Activated CD4-positive, alpha-beta T cell treated with anti-CD3 and anti-CD28 coated beads, Interleukin-2, amount 50 U/mL, for 48 hours (primary cell): ENCODE measurements around the gene LEFTY1.
"Not testable (repeated sequence)": the region's sequence is repeated elsewhere in the genome, so short reads cannot be mapped to it uniquely, and the experiment has no call there.

Experiments used
- DNase-seq, 2 experiments: peaks; one replicate each; pipeline ENCODE4 v3.0.0-alpha.2; 2020

LEFTY1 gene

GRCh38 chr1:225845571-225846259, 43.2 kb downstream of the LEFTY1 start:
- DNase-seq: peak; percentile 40 to 47

DNA sequence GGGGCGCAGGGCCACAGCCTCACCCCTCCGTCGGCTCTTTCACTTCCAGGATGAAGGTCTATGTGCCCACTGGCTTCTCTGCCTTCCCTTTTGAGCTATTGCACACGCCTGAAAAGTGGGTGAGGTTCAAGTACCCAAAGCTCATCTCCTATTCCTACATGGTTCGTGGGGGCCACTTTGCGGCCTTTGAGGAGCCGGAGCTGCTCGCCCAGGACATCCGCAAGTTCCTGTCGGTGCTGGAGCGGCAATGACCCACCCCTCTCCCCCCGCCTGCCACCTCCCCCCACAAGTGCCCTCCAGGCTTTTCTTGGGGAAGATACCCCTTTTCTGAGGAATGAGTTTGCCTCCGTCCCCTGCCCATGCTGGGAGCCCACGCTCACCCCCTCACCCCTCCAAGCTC, 43.8 kb downstream of the LEFTY1 start:
- DNase-seq: no peak

- DNase-seq: no peak
These were observed 44.5 kb downstream of the LEFTY1 start for GRCh38 chr1:225844236-225845061.

GRCh38 chr1:225843426-225843795, 45.5 kb downstream of the LEFTY1 start:
- DNase-seq: no peak

GRCh38 chr1:225842788-225843425, 46.0 kb downstream of the LEFTY1 start:
- no peak for DNase-seq

DNA sequence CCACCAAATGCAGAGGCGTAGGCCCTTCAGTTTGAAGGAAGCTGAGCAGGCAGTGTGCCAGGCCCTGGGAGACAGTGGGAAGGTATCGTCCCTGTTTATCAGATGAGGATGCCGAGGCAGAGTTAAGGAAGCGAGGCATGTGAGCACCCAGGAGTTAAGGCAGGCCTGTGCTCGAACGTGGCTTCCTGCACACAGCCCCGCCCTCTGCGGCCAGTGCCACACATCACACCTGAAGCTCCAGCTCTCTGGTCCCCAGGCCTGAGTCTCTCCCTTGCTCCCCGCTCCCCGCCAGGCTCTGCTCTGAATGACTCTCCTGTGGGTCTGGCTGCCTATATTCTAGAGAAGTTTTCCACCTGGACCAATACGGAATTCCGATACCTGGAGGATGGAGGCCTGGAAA, 46.9 kb downstream of the LEFTY1 start:
- no peak for DNase-seq

DNA sequence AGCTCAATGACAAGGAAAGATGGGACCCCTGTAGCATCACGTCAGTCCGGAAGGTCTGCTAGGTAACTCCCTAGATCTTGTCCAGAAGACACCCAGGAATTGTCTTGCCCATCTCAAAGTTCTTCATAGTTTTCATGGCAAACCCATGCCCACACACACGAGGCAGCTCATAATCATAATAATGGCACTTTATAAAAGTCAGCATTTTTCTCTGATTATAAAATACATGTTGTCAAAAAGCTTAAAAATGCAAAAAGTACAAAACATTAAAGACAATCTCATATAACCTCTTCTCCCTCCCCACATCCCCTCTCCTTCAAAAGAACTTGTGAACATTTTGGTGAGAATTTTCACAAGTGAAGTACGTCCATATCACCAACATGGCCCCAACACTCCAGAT, 48.2 kb downstream of the LEFTY1 start:
- DNase-seq: no peak

DNA sequence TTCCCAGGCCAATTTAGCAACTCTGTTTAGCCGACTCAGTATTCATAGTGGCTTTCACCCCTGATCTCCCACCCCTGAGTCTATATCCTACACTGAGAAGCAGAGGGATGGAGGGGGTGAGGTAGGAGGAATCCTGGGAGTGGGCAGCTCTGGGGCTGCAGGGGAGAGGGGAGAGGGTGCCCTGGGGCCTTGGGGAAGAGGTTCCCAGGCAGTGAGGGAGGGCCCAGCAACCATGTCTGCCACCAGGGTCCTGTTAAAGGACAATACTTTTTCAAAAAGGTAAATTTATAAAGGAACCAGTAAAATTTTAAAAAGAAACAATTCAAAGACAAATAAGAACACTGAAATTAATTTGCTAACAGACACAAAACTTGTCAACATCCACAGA, 48.7 kb downstream of the LEFTY1 start:
- no peak for DNase-seq

DNA sequence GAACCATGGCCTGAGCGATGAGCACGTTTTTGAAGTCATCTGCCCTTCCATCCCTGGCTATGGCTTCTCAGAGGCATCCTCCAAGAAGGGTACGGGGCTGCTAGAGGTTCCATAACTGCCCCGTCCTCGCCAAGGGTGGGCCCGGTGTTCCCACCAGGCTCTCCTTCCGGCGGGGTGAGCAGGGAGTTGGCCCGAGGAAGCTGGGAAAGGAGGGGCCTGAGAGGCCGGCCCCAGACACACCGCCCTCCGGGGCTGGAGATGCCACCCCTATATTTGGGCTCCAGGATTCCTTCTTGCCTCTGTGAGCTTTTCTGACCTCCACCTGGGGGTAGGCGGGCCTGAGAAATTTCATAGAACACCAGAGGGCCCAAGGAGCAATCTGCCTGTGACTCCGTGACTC, 50.2 kb downstream of the LEFTY1 start:
- DNase-seq: no peak

GRCh38 chr1:225836296-225836695, 52.6 kb downstream of the LEFTY1 start:
- not testable (repeated sequence) for DNase-seq
